HG02884 (cell line): ENCODE data around the gene TALDO1.

Source experiments
- ATAC-seq: cut with Tn5 transposase; IDR thresholded peaks from one replicate; pipeline ENCODE4 v1.9.1; 2021; ENCODE audit warnings: mild to moderate bottlenecking, moderate library complexity; ENCODE audit not compliant: unreplicated experiment

The TALDO1 gene

GRCh38 chr11:767238-767637 lies 20.0 kb downstream of the TALDO1 start:
- ATAC-seq, result no peak

GRCh38 chr11:769887-770641 lies 22.8 kb downstream of the TALDO1 start:
- no peak for ATAC-seq

- ATAC-seq, result no peak
These were observed 23.7 kb downstream of the TALDO1 start for GRCh38 chr11:770642-771616.

GRCh38 chr11:771617-772204 lies 24.4 kb downstream of the TALDO1 start:
- ATAC-seq, result no peak

- no peak for ATAC-seq
These were observed 25.4 kb downstream of the TALDO1 start for GRCh38 chr11:772429-773390.

- no peak for ATAC-seq
These were observed 26.2 kb downstream of the TALDO1 start for GRCh38 chr11:773425-773824.

GRCh38 chr11:773830-774229 lies 26.6 kb downstream of the TALDO1 start:
- no peak for ATAC-seq

GRCh38 chr11:774873-775592 lies 27.8 kb downstream of the TALDO1 start:
- ATAC-seq, result no peak

GRCh38 chr11:776263-776560 lies 28.9 kb downstream of the TALDO1 start:
- ATAC-seq, result no peak

- peak; percentile 27 for ATAC-seq
These were observed 29.5 kb downstream of the TALDO1 start for GRCh38 chr11:776561-777287.

GRCh38 chr11:777288-778255 lies 30.3 kb downstream of the TALDO1 start, which contains the start of gene GATD1:
Gene GATD1, minus strand, starts transcription at chr11:777487. Its CDS starts 25 bp downstream, at chr11:777462.
- ATAC-seq, result peak; percentile 55

- no peak for ATAC-seq
These were observed 32.0 kb downstream of the TALDO1 start for GRCh38 chr11:778976-779954.

GRCh38 chr11:779955-780532 lies 32.8 kb downstream of the TALDO1 start:
- no peak for ATAC-seq

- ATAC-seq, result no peak
These were observed 35.3 kb downstream of the TALDO1 start for GRCh38 chr11:782264-783174.

- ATAC-seq, result no peak
These were observed 36.3 kb downstream of the TALDO1 start for GRCh38 chr11:783581-784015.
